HK-2 (cell line): ENCODE measurements around the gene STK33.

ENCODE experiments used
- DNase-seq: peaks from one replicate; pipeline ENCODE4 v3.0.0-alpha.2; 2018; ENCODE audit not compliant: unreplicated experiment

The STK33 gene

DNA sequence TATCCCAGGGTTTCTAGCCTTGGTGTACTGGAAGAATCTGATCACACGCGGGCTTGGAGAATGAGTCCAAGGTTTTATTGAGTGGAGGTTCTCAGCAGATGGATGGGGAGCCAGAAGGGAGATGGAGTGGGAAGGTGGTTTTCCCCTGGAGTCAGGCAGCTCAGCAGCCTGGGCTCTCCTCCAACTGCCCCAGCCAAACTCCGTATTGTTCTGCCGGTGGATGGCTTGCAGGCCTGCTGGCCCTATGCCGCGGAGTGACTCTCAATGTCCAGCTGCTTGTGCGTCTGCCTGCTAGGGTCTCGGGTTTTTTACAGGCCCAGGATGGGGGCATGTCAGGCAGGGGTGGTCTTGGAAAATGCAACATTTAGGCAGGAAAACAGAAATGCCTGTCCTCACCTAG lies 168.0 kb downstream of the STK33 start:
- no peak for DNase-seq

DNA sequence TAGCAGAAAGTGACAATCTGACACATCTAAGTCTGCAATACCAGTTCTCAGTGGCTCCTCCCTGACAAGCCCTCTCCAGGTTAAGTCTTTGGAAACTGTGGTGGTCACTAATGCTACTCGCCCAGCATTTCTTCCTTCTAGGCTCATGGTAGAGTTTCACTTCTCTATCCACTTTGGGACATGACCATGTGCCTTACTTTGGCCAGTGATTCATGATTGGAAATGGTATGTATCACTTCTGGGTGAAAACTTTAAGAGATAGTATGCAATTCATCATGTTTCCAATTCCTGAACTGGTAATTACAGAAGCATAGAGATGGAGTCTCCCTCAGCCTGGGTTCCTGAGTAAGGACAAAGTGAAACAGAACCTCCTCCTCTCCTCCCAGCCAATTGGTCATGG lies 178.8 kb downstream of the STK33 start:
- DNase-seq: no peak

DNA sequence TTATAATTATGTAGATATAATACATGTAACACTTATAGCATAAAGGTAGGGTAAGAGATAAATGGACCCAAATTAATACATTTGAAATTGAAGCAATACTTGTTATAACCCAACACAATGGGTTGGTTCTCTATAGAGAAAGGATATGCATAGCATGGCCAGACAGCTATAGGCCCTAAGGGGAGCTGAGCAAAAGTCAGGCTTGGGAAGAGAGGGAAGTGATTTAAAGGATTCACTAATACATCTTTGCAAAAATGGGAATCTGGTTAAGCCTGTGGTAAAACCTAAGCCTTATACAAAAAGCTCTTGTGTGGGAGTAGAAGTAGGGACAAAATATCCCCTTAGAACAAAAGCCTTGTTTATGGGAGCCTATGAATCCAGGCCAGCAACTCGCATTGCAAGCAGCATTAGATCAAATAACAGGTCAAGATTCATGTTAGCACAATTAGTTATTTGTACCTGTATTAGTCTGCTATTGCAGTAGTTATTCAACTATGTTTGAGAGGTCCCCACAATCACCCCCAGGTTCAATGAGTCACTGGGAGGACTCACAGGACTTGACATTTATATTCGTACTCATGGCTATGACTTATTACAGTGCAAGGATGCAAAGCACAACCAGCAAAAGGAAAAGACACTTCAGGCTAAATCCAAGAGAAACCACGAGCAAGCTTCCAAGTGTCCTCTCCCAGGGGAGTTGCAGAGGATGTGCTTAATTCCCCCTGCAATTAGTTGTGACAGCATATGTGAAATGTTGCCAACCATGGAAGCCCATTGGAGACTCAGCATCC lies 185.7 kb downstream of the STK33 start:
- DNase-seq: no peak

DNA sequence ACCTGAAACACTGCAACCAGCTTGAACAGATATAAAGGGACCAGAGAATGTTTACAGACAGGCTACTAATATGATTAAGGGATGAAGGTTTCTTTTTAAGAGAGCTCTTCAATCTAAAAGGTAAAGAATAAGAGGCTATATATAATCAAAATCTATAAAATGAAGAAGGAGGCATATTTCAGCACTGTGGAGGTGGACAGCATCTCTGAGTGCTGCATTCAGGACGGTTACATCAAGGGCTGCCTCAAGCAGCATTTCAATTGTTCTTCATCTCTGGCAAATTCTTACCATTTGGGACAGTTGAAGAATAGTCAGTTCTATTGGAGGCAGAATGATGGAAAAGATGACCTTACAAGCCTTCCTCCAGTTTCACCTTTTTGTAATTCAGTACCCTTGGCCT lies 190.7 kb downstream of the STK33 start:
- no peak for DNase-seq

DNA sequence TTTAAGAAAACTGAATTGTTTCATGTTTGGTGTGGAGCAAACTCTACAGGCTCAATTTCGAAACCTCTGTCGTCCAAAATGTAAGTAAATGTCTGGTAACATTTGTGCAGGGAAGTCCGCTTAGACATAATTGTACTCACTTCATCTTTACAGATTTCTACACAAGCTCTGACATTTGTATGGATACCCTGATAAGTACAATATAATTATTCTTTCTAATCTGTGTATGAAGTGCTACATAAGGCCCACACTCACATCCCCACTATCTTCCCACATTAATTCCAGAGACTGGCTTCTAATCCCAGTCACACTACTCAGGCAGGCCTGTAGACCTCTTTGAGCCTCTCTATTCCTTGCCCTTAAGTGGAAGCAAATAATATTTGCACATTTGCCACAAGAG lies 201.1 kb downstream of the STK33 start:
- no peak for DNase-seq

DNA sequence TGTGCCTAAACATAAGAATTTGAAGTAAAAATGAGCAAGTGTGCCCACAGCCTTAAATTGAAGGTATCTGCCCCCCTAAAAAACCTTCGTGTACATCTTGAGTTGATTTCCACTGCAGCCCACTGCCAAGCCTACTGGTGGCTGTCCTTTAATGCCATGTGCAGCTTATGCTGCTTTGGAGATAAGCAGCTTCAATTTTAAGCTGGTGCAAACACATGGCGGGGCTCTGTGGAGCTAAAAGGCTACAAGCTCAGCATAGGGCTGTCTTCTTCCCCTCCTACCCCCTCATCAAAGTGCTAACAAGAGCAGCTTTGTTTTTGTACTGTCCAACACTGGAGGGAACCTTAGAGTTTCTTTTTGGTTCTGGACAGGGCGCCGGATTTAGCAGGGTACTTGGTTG lies 201.9 kb downstream of the STK33 start:
- DNase-seq: no peak

DNA sequence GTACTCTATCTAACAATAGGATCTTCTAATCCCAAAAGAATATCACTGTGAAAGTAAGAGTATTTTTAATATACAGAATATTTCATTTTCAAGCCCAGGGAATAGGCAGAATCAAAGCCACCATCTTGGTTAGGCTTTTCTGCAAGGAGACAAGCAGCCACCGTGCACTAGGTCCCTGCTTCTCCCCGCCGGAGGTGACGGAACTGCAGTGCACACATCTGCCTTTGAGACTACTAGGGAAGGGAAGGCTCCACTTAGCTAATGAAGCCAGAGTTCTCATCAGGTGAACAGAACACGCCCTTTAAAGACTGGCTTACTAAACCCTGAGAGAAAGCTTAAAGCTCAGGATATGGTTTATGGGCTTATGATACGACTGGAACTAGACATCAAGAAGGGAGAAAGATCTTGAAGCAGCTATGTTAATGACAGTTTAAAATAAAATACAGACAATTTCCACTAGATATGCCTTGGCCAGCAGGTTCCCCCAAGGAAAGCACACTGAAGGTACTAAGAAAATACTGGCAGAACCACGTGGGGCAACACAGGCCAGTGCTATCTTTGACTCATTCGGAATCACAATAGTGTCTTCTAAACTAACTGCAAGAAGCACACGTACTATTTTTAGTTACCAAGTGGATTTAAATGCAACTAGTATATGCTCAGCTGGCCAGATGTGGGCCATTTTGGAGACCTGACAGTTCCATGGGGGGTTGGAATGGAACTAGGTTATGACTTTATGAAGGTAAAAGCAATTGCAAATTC lies 203.0 kb downstream of the STK33 start:
- no peak for DNase-seq

DNA sequence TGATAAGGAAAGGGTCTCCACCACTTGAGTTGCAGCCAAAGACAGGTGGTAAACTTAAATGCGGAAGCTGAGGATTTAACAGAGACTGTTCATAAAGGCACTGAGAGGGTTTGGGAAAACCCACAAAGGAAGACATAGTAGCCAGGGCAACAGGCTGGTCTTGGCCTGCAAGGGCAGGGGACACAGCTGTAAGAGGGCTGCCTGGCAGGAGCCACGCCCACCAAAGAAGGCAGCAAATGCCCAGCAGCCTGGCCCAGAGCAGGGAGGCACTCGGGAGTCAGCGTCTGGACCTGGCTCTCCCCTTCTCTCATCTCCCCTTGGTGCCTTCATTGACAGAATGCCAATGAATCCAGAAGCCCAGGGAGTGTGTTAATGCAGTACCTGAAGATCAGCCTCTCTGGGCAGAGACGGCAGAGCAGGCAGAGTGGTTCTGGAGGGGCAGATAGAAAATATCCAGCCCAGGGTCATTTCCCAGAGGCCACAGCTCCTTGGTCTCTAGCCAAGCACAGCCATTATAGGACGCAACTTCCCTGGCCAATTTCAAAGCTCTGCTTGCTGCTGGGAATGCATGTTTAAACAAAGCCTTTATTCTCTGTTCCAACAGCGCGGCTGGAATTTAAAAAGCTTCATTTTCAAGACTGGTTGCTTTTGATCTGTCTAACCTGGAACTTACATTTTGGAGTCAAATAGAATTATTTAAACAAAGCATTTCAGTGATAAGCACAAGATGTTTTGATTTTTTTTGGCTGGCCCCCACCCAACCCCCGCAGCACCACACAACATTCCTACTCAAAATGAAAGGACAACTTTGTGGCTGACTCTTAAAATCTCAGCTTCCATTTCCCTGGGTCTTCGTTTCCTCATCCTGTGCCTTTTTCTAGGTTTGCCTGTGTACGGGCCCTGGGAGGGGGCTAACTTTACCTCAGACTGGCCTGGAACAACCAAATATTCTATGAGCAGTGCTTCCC lies 204.7 kb downstream of the STK33 start:
- DNase-seq: no peak

DNA sequence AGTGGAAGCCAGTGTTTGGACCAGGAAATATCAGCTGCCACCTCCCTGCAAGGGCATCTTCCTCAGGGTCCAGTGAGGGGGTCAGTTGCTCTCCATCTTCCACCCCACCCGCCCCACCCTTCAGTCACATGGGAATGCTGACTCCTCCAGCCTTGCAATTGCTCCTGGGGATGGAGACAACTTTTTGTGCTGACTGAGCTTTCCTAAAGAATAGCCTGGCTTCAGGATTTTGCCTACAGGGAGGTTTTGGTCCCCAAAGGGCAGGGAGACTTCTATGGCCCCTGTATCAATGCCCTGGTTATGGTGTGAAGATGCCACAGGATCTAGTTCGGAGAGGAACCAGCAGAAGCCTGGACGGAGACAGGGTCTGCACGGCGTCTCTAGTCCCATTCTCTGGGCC lies 206.3 kb downstream of the STK33 start:
- DNase-seq: no peak

DNA sequence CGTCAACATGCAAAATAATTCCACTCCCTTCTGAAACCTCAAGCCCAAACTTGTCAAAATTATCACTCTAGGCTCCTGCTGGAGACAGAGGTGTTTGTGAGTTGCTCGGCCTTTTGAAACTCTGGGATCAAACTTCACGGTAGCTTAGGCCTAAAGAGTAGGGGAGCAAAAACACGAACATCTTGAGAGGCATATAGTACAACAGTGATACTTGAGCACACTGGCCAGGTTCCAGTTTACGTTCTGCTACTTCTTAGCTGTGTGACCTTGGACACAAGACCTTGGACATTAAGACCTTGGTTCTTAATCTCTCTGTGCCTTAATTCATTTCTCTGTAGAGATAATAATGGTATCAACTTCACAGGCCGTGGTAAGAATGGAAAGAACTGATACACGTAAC lies 206.9 kb downstream of the STK33 start:
- no peak for DNase-seq

DNA sequence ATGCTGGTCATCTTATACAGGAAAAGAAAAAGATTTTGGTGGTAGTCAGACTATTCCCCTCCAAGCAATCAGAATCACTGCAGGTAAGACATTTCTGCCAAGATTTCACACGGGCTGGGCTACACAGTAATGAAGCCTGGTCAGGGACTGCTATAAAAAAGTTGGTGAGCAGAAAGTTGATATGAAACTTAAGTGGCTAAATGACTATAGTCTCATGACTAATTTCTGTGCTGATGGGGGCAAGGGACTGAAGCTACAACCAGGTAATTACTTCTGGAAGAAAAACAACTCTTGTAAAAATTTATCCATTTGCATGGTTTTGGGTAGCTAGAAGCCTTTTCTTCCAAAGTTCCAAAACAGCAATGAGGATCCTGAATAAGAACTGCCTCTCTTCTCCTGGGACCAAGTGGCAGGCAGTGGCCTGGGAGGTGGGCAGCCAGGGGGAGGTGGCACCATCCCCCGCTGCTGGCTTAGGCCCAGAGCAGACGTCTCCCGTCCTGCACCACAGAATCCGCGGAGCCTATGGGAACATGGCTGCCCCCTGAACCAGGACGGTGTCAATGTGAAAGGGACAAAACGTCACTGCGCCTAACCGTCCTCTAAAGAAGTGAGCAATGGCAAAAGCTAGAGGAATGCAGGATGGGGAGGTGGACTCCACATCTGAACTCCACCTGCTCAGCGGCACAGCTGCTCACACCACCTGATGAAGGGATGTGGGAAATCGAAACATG lies 207.7 kb downstream of the STK33 start:
- no peak for DNase-seq

DNA sequence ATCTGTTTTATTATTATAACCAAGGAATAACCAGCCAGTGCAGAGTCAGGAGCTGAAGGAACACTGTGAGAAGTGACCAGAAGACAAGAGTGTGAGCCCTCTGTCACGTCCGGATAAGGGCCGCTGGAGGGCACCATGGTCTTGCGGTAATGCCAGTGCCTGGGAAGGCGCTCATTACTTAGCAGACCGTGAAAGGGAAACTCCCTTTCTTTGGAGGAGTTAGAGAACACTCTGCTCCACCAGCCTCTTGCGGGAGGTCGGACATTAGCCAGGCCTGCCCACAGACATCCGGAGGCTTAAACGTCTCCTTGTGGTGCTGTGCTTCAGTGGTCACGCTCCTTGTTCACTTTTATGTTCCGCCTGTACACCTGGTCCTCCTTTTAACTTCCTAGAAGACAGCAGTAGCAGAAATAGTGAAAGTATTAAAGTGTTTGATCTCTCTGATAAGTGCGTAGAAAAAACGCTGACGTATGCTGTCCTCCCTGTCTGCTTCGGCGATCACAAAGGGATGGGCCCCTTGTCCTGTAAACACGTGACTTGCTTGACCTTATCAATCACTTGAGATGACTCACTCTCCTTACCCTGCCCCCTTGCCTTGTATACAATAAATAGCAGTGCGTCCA lies 209.7 kb downstream of the STK33 start:
- DNase-seq: peak; percentile 76

DNA sequence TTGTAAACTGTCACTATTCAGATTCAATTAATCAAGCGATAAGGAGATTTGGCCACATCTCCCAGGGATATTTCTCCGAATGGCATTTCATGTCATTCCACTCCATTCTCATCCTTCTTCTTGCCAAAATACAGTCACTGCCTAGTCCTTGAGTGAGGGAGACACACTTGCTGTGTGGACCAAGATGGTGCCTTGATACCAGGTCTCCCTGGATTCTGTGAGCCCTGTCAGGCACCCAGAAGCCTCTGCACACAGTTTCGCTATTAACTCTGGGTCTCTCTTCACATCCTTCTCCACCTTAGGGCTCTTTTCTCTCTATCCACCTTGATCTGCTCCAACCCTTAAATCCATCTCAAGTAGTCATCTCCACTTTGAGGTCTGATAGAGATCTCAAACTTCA lies 210.4 kb downstream of the STK33 start:
- no peak for DNase-seq

DNA sequence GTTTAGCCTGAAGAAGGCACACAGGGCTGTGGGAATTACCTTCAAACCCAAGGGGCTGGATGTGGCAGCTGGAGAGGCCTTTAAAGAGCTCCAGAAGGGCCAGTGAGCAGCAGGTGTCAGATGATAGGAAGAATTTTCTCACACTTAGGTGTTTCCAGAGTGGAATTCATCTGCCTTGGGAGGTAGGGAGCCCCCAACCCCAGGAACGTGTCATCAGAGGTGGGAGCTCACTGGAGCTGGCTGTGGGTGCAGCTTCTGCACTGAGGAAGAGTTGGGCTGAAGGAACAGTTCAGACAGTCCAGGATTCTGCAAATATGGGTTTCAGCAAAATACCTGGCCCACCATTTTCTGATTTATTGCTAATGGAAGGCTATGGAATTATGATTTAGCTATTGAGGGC lies 210.8 kb downstream of the STK33 start:
- DNase-seq: no peak

DNA sequence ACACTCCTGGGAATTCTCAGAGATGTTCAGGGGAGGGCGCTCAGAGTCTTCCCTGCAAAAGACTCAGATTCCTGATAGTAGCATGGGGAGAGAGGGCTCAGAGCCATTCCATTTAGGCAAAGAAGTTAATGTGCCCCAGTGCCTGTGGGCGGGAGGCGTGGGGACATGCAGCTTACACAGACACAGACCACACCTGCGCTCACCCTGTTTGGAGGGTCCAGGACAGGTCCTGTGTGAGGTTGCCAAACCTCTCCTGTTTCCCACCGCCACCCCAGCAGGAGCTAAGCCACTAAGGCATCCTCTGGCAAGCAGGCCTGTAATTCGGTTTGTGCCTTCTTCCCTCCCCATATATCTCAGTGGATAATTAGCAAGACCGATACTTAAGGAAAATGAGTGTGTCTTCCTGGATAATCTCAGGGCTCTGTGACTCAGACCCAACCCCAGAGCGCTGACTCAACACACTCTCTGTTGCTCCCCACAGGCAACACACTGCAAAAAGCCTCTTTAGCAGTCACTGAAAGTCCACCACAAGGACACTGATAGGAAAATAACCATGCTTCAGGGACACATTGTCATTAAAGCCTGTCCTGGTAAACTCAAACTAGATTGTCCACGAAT lies 211.5 kb downstream of the STK33 start:
- DNase-seq: peak; percentile 41

DNA sequence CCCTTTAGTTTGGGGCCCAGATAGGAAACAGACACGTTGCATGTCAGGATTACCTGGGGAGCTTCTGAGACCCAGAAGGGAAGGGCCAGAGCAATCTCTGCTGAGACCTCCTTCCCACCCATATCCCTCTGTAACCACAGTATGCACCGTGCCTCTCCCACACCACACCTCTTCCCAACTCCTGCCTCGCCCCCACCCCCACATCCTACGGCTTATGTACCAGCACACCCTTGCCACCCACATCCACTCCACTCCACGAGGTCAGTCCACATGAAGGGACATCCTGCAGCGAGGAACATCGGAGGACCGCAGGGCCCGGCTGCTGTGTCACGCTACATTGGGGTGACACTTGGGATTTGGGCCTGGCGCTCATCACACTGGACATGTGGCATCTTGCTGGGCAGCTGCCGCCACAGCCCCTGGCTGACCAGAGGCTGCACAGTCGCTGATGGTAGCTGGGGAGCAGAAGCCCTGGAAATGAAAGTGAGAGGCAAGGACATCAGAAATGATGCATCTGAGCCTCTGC lies 212.1 kb downstream of the STK33 start:
- DNase-seq: no peak

DNA sequence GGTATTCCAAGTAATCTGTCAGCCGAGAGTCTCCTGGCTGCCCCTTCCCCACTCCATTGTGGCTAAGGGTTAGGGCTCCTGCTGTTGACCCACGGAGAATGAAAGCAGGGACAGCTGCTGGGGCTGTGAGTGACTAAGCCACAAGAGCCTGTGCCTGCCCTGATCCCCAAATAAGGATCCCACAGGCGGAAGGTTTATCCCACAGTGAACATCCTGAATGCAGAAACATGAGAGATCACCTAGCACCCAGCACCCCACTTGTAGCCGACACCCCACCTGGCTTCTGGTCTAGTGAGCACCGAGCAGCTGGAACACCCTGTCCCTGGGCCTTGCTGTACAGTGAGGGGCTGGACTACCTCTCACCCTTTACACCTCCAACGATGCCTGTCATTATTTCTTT lies 212.7 kb downstream of the STK33 start:
- no peak for DNase-seq

DNA sequence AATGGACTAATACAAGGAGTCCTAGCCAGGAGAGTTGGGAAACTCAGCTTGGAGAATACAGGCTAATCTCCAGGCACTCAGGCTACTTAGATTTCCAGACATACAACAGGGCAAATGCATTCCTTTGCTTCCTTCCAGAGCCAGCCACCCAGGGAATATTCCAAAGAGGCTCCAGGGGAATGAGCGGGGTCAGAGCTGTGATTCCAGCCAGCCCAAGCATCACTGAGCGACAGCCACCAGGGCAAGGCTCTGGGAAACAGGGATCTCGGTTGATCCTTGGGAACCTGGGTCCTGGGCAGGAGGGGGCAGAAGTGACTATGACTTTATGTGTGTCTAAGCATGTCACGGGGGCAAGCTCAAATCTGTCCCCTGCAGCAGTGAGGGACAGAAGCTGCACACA lies 218.1 kb downstream of the STK33 start:
- DNase-seq: no peak

DNA sequence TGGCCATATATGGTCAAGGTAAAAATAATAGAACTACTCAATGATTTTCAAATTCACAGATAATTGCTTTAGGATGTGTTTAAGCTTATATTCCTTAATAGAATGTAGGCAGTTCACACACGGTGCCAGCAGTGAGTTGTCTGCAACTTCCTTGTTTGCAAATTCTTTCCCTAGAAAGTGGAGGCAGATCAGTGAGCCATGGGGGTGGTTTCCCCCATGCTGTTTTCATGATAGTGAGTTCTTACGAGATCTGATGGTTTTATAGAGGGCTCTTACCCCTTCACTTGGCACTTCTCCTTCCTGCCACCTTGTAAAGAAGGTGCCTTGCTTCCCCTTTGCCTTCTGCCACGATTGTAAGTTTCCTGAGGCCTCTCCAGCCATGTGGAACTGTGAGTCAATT lies 218.6 kb downstream of the STK33 start:
- DNase-seq: no peak

DNA sequence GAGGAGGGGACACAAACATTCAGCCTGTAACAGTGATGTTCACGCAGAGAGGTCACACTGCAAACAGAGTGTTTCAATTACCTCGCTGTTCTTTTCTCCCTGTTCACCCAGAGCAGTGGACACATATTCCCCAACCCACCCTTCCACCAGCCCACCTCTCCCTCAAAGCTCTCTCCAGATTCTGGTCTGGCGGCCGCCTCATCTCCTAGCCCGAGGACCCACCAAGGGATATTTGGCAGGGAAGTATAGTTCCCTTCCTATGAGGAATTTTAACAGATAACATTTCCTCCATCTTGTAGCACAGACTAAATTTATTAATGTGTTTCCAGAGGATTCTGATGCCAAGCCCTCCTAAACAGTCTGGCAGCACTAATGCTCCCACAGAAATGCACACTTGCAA lies 219.3 kb downstream of the STK33 start:
- DNase-seq: no peak
